HG02981 (cell line): ENCODE measurements around the gene CENPA.
"Not testable (repeated sequence)": the region's sequence is repeated elsewhere in the genome, so short reads cannot be mapped to it uniquely, and the experiment has no call there.

Experiments
- ATAC-seq: cut with Tn5 transposase; IDR thresholded peaks from one replicate; pipeline ENCODE4 v1.9.1; 2021; ENCODE audit warnings: mild to moderate bottlenecking, moderate library complexity; ENCODE audit not compliant: unreplicated experiment

CENPA gene

DNA sequence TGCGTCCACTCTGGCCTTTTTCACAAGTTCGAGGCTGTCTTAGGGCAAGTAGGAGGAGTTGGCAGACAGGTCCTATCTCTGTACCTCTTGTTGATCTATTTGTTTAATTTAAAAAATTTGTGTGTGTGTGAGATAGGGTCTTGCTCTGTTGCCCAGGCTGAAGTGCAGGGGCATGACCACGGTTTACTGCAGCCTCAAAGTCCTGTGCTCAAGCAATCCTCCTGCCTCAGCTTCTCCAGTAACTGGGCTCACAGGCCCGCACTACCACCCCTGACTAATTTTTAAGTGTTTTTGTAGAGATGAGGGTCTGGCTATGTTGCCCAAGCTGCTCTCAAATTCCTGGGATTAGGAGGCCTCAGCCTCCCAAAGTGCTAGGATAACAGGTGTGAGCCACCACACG lies 26.0 kb upstream of the CENPA start:
- no peak for ATAC-seq

DNA sequence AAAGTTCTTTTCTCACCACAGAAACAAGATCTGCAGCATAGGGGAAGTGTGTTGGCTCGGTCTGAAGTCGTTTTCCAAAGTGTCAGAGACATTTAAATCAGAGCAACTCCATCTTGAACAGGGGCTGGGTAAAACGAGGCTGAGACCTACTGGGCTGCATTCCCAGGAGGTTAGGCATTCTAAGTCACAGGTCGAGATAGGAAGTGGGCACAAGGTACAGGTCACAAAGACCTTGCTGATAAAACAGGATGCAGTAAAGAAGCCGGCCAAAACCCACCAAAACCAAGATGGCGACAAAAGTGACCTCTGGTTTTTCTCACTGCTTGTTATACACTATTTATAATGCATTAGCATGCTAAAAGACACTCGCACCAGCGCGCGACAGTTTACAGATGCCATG lies 24.9 kb upstream of the CENPA start:
- ATAC-seq = not testable (repeated sequence)

DNA sequence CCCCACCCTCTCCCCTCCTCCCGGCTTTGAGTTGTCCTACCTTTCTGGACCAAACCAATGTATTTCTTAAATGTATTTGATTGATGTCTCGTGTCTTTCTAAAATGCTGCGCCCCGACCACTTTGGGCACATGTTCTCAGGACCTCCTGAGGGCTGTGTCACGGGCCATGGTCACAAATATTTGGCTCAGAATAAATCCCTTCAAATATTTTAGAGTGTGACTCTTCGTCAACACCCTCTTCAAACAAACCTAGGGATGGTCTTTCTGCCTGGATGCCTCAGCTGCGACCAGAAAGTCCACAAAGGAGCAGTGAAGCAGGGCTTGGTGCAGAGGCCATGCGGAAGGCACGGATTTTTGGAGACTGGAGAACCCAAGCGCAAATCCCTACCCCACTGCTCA lies 22.8 kb upstream of the CENPA start:
- no peak for ATAC-seq

DNA sequence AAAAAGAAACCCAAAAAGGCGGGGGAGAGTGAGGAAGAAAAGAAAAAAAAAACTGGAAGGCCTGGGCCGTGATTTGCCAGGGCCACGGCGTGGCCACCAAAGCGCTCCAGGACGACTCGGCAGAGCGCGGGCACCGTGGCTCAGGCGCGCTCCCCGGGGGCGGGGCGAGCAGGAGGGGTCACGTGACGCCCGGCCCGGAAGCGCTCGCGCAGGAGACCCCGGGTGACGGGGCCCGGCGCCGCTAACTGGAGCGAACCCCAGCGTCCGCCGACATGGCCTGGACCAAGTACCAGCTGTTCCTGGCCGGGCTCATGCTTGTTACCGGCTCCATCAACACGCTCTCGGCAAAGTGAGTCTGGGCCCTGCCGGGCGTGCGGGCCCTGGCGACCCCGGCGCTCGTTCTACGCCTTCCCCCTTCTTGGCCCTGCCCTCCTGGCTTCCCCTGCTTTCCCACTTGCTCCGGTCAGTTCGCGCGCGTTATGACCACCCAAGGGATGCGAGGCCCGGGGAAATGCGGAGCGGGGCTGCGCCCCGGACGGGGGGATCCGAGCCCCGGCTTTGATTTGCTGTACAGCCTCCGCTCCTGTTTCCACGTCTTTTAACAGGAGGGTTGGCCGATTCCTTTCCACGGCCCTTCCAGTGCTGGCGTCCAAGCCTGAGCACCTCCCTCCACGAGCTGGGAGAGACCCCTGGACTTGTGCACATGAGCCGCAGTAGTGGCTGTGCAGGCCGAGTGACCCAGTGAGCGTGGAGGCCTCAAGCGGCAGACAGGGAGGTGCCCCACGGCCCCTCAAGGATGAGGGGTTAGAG lies 21.6 kb upstream of the CENPA start, which contains the start of gene SLC35F6:
Gene SLC35F6 (plus strand): TSS at position 207 of the 810 bp plus-strand sequence. CDS start 66 bp downstream, at position 273.
- ATAC-seq = peak; percentile 78

DNA sequence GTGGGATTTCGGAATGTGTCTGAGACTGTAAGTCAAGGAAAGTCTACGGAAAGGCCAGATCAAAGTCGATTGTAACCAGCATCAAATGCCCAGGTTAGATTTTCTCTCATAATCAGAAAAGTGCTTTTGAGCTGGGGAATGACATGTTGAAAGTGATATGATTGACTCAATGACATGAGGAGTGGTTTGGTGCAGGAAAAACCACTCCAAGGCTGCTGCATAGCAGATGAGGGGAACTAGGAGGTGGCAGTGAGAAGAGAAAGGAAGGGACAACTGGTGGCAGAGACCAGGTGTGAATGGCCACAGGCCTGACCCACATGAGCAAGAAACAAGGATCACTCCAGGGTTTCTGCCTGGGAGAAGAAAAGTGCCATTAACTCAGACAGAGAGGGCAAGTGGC lies 20.9 kb upstream of the CENPA start:
- ATAC-seq = no peak

DNA sequence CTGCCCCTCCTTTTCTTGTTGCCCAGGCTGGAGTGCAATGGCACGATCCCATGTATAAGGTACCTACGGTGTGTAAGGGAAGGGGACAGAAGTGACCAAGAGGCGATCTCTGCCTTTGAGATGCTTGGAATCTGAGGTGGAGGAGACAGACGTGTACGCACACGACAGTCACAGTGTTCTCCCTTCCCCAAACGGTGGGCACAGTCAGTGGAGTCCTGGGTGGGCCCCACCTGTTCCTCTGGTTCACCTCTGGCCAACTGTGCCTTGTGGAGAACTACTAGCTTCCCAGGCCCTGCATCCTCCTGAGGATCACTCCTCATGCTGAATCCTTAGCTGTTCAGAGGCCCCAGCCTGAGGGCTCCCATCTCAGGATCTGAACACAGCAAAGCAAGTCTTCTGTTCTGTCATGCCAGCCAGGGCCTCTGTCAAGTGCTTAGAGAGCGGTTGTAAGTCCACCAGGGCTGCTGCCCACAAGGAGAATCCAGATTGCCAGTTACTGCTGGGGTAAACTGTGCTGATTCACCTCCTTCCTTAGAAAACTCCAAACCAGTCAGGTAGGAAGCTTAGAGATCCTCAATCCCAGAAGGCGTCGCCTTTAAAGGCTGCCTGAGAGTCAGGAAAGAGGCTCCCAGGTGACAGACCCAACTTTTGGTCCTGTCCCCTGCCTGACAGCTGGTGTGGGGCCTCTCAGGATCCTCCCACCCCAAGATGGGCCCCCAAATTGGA lies 20.2 kb upstream of the CENPA start:
- no peak for ATAC-seq

DNA sequence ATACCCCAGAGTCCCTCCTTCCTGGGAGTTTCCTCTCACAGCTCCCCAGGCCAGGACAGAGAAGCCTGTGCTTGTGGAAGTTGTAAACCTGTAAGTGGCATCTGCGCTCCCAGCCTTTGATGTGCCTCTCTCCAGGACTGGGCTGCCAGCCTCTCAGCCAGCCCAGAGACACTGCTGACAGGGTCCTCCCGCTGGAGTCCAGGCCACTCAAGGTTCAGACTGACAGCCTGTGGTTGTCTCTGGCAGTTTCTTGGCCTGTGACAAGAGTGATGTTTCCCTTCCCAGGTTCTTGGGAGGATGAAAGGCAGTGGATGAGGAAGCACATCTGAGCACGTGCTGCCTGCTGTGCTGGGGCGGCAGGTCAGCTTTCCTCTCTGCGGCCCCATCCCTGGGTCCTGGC lies 18.7 kb upstream of the CENPA start:
- ATAC-seq = no peak

DNA sequence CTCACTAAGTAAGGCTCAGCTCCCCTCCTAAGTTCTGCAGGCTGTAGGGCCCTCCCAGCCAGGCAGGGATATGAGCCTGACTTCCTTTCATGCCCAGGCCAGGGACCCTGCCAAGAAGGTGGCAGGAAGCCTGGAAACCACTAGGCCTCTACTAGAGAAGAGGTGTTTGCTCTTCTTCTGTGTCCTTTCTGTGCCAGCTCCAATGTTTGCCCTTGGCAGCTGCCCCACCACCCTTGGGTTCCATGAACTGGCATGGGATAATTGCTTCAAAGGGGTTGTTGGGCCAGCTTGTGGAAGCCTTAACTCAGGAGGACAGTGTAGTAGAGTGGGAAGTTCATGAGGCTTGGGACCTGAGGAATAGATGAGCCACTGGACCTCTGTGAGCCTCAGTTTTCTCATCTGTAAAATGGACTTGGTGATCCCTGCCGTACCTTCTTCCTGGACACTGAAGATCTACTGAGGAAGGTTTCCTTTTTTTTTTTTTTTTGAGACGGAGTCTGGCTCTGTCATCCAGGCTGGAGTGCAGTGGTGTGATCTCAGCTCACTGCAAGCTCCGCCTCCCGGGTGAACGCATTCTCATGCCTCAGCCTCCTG lies 17.9 kb upstream of the CENPA start:
- no peak for ATAC-seq

DNA sequence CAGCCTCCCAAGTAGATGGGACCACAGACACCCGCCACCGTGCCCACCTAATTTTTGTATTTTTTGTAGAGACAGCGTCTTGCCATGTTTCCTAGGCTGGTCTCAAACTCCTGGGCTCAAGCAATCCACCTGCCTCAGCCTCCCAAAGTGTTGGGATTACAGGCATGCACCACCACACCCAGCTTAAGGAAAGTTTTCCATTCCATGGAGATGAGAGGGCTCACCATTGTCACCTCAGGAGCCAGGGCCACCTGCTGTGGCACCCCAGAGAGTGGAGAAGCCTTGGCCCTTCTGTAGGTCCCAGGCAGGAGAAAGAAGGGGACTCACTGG lies 17.1 kb upstream of the CENPA start:
- ATAC-seq = no peak

DNA sequence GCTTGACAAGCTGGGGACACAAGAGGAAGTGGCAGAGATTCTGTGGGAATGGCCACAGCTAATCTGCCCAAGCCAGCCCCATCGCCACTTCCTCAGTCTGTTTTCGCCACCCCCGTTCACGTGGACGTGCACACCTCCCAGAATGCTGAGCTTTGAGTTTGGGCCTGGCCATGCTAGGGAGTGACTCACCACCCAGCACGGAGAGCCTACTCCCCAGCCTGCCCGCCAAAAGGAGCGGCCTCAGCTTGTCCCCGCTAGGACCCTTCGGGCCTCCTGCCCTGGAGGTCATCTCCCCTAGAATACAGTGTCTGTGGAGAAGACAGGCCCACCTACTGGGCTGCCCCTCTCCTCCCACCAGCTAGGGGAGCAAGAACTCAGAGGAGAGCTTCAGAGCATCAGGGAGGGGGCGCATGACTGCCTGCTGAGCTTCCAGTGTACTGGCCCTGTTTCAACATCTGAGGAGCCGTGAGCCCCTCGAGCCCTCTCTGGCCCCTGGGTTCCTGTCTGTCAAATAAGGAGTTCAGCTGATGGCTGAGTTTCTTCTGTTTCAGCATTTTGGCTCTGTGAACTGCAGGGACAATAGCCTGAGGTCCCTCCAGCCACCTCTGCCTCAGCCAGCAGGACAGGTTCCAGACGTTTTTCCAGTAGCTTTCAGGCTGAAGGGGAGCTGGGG lies 16.6 kb upstream of the CENPA start:
- no peak for ATAC-seq

DNA sequence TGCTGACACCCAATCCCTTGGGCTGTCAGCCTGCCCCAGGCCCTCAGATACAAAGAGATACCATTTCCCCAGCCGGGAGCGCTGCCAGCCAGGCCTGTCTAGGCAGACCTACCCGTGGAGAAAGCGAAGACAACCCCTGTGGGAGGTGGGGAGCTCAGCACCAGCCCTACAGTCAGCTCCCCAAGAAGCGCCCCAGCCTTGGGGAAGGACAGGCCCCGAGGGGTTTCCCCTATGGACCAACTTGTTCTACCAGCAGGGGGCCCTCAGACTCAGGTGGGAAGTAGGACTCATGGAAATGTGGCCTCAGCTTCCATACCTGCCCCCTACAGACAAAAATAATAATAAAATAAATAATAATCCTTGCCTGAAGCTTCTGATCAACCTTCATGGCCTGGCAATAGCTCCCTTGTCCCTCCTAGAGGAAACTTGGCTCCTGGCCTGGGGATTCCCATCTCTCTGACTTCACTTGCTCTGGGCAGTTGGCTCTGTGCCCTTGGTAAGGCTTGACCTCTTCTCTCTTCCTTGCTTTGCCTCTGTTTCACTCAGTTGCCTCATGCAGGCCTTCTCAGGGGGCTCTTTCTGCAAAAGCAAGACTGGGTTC lies 14.8 kb upstream of the CENPA start:
- ATAC-seq = no peak

DNA sequence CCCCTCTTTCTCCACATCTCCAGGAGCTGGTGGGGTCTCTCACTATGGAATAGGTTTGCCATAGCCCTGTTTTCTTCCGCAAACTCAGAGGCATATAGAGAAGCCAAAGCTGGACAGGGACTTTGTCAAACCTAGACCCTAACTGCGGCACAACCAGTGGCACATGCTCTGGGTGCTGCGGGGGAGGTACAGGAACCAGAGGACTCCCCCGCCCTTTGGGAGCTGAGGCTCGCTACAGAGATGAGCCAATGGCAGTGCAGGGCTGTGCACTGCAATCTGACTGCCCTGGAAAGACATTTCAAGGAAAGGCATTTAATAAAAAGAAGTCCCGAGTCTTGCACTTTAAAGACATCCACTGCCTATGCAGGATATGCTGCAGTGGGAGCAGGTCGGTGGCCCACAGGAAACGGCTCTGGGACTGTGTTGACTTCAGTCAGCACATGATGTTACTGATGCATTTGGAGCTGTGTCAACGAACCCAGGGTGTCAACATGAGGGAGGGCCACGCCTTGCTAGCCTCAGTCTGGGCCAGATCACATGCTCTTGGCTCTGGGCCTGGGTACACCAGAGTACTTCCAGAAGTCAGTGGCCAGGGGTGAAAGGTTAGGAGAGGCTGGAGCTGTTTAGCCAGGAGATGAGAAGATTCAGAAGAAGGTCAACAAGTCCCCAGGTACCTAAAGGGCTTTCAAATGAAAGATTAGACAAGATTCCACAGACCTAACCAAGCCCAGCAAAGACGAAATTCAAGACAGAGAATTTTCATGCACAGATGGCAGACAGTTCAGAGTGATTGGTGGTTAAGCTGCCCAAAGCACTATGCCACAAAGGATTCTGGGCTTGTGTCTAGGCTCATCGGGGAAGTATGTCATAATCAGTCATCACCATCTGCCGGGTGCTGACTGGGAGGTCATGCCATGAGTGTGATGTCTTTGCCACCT lies 13.5 kb upstream of the CENPA start:
- ATAC-seq = no peak

DNA sequence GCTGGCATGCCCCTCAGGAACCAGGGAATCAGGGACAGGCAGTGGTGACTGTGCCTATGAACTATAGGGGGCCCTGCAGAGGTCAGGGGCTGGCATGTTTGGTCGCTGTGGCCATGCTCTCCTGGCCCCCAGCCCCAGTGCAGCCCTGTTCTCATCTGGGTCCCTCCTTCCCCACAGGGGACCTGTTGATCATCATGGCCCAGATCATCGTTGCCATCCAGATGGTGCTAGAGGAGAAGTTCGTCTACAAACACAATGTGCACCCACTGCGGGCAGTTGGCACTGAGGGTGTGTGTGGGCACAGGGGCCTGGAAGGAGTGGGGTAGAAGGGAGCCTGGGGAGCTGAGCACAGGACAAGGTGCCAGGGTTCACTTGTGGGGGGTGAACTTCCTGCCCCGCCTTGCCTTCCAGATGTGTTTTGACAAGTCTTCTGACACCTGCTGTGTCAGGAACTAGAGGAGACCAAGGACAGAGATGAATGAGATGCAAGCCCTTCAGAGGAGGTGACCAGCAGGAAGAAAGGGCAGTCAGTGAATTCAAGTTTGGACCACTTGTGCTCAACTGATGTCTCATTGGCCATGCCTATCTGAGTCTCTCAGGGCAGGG lies 9.6 kb upstream of the CENPA start:
- ATAC-seq = no peak

DNA sequence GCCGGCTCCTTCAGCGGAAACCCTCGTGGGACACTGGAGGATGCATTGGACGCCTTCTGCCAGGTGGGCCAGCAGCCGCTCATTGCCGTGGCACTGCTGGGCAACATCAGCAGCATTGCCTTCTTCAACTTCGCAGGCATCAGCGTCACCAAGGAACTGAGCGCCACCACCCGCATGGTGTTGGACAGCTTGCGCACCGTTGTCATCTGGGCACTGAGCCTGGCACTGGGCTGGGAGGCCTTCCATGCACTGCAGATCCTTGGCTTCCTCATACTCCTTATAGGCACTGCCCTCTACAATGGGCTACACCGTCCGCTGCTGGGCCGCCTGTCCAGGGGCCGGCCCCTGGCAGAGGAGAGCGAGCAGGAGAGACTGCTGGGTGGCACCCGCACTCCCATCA lies 7.8 kb upstream of the CENPA start:
- ATAC-seq = no peak

DNA sequence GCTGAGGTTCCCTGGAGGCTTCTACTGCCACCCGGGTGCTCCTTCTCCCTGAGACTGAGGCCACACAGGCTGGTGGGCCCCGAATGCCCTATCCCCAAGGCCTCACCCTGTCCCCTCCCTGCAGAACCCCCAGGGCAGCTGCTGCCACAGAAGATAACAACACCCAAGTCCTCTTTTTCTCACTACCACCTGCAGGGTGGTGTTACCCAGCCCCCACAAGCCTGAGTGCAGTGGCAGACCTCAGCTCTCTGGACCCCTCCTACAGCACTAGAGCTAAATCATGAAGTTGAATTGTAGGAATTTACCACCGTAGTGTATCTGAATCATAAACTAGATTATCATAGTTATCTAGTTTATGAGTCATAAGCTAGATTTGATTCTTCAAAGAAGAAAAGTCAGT lies 7.3 kb upstream of the CENPA start:
- ATAC-seq = no peak

DNA sequence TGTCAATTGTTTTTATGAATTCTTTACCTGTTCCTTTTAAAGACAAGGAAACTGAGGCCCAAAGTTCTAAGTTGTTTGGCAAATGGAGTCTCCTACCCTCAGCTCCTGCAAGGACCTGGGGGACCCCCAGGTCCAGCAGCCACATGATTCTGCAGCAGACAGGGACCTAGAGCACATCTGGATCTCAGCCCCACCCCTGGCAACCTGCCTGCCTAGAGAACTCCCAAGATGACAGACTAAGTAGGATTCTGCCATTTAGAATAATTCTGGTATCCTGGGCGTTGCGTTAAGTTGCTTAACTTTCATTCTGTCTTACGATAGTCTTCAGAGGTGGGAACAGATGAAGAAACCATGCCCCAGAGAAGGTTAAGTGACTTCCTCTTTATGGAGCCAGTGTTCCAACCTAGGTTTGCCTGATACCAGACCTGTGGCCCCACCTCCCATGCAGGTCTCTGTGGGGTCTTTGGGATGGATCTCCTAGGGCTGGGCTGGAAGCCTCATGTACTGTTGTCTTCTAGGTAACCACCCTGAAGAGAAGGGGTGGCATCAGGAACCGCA lies 5.6 kb upstream of the CENPA start:
- ATAC-seq = no peak

DNA sequence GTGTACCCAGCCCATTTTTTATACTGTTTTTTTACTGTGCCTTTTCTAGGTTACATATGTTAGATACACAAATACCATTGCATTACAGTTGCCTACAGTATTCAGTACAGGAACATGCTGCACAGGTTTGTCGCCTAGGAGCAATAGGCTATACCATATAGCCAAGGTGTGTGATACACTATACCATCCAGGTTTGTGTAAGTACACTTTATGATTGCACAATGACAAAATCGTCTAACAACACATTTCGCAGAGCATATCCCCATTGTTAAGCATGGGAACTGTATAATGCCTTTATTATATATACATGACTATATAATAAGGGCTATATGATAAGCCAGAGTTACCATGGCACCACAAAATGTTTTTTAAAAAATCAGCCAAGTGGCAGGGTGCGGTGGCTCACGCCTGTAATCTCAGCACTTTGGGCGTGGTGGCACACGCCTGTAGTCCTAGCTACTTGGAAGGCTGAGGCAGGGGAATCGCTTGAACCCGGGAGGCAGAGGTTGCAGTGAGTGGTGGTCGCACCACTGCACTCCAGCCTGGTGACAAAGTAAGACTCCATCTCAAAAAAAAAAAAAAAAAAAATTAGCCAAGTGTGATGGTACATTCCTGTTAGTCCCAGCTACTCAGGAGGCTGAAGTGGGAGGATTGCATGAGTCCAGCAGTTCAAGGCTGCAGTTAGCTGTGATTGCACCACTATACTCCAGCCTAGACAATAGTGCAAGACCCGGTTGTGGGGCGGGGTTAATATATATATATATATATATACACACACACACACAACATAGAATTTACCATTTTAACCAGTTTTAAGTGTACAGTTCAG lies 2.8 kb upstream of the CENPA start:
- no peak for ATAC-seq

DNA sequence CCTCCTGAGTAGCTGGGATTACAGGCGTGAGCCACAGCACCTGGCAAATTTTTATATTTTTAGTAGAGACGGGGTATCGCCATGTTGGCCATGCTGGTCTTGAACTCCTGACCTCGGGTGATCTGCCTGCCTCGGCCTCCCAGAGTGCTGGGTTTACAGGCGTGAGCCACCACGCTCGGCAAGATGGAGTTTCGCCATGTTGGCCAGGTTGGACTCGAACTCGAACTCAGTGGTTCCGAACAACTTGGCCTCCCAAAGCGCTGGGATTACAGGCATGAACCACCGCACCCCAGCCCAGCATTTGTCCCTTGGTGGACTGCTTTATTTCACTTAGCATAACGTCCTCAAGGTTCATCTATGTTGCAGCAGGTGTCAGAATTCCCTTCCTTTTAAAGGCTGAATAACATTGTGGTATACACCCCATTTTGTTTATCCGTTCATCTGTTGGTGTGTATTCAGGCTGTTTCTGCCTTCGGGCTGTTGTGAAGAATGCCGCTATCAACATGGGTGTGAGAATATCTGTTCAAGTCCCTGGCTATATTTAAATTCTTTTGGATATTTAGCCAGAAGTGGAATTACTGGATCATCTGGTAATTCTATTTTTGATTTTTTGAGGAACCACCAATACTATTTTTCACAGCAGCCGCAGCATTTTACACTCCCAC lies 1.2 kb upstream of the CENPA start:
- no peak for ATAC-seq
